Inflammatory macrophage (primary cell): Measurements from ENCODE around the gene ARHGAP15.

Experiments
- DNase-seq, 2 donors: peaks; one replicate each; pipeline ENCODE4 v3.0.0-alpha.2; 2020 to 2022

Gene ARHGAP15

GRCh38 chr2:143594161-143594560, 464.9 kb downstream of the ARHGAP15 start:
- no peak for DNase-seq

DNA sequence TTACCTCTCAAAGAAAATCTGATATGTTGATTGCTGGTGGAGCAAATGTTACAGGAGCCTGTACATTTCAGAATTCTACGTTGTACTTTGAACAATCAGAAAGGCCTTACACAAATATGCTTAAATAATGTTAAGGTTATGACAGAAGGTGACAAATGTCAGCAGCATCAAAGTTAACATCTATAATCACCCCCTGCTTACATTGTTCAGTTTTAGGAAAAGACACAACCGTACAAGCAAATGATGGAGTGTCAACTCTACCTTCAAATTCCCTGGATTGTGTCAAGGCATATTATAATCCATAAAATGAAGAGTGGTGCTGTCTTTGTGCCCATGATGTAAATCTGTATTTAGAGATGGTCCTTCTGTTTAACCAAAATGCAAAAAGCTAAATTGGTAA, 465.5 kb downstream of the ARHGAP15 start:
- no peak for DNase-seq

DNA sequence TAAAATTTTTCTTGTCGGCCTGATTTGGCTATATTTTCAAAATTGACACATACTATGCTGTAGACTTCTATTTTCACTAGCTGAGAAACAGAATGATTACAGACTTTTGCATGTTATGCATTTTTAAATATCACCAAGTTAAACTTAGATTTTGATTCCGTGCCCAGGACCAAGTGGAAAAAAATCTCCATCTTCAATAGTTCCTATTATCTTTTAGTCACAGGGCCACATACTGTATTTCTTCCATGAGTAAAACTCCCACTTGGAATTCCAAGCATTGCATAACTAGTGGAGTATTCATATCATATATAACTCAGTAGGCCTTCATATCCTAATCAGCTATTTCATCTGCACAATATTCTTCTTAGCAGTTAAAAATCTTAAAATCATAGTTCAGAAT, 470.9 kb downstream of the ARHGAP15 start:
- DNase-seq = no peak

DNA sequence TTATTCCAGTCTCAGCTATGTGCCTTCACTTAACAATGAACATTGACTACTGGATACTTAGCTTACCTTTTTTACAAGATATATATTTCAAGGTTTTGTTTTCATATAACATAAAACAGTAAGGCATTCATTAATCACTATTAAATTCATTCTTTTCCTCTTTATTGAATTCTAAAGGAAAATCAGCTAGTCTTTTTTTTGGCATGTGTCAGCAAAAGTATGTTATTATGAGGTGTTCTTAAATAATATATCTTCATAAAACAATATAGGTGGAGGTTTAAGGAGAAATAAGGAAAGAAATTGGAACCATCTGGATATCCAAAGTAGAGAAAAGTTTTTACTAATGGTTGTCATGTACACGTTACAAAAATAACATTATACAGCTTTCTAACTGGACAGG, 472.6 kb downstream of the ARHGAP15 start:
- no peak for DNase-seq

DNA sequence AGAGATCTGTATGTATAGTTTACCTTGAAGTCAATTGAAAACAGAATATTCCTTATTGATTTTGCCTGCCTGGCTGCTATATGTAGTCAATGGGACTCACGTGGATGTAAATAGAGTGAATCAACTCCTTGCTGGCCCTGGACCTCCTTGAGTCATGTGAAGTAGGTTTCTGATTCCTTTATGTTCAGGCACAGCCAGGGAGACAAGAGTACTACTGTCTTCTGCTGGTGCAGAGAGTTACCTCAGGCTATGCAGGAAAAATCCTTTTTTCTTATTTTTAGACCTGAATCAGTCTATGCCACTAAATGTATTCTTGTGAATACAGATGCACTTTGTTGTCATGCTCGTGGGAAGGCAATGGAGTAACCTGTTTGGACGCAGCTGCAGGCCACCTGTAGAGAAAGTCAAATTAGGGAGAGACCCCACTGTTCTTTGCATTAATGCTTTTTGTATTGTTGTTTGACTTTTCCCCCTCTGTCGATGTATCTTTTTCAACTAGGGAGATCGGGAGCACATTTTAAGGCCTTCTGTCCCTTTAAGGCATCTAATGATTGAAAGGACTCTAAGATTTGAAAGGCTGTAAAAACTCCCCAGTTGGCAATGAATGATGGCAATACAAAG, 473.9 kb downstream of the ARHGAP15 start:
- DNase-seq = no peak

- DNase-seq = no peak
These were observed 474.8 kb downstream of the ARHGAP15 start for GRCh38 chr2:143603846-143604565.

DNA sequence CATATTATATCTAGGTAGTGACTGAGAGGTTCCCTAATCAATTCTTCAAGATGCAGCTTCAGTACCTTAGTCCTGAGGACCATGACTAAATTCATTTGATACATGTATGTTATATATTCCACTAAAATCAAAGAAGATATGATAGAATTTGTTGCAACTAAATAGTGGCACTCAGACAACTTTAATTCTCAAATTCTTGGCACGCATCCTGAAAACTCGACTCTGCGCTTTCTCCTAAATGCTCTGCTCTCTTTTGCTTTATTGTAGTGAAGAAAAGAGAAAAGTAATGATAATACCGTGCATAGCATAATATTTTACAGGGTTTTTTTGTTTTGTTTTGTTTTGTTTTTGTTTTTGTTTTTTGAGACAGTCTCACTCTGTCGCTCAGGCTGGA, 475.3 kb downstream of the ARHGAP15 start:
- no peak for DNase-seq

DNA sequence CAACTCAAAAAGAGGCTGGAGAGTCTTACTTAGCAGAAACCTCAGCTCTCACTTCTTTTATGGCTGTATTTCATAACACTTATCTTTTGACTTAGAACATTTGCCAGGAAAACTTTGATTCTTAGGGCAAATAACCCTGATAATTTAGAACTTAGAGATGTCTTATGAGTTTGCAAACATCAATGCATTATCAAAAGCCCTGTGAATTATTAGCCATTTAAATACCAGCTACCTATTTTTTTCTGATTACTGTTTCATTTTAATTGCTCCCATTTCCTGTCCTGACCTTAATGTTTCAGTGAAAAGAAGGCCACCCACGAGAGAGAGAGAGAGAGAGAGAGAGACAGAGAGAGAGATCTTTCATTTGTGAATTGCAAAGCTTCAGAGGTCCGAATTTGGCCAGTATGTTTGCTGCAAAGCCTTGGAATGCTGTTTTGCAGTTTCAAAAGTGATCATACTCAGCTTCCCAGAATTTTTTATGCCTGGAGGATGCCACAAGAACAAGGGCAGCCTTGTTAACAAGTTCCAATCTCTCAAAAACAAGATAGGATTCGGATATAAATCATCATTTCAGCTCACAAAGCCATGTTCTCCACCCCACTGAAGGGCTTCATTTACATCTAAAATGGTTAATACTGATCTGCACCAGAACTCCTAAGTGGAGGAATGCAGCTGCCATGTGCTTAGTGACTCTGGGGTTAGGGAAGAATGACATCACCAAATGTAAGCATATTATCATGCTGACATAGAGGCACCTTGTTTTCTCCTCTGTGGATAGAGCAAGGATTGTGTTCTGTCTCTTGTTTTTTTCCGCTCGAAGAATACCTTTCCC, 478.2 kb downstream of the ARHGAP15 start:
- DNase-seq = no peak

- DNase-seq = no peak
These were observed 478.8 kb downstream of the ARHGAP15 start for GRCh38 chr2:143608063-143608423.

GRCh38 chr2:143608758-143609157, 479.5 kb downstream of the ARHGAP15 start:
- DNase-seq = no peak

- DNase-seq = no peak
These were observed 482.1 kb downstream of the ARHGAP15 start for GRCh38 chr2:143611336-143611735.

DNA sequence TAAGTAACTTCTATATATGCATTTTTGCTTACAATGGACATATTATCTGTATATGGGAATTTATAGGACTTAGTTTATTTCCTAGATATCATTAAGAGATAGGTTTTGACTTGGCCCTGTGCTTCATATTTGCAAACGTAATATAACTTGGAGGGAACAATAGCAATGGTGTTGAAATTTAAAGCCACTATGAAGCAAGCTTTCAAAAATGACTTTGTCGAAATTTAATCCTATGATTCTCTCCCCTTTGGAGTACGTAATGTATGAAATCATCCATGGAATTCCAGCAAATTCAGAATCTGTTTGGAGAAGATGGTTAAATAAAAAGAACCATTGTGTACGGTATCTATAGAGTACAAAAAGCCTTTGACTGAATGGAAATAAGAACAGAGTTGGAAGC, 486.3 kb downstream of the ARHGAP15 start:
- DNase-seq = no peak

GRCh38 chr2:143616452-143616851, 487.2 kb downstream of the ARHGAP15 start:
- DNase-seq = no peak

GRCh38 chr2:143617803-143618415, 488.7 kb downstream of the ARHGAP15 start:
- no peak for DNase-seq

GRCh38 chr2:143622106-143622505, 492.9 kb downstream of the ARHGAP15 start:
- no peak for DNase-seq

GRCh38 chr2:143623231-143623908, 494.2 kb downstream of the ARHGAP15 start:
- DNase-seq = no peak

DNA sequence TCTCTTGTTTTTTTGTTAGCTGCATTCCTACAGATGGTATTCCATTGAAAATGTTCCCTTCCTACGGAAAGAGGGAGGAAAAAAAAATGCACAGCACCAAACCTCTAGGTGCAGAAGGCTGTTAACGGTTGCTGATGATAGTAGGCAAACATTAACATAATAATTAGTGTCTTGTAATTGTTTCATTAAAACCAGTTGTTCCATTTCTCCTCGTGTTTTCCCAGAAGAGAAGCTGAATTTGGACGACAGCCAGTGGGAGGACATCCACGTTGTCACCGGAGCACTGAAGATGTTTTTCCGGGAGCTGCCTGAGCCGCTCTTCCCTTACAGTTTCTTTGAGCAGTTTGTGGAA, 494.7 kb downstream of the ARHGAP15 start:
- DNase-seq = no peak

DNA sequence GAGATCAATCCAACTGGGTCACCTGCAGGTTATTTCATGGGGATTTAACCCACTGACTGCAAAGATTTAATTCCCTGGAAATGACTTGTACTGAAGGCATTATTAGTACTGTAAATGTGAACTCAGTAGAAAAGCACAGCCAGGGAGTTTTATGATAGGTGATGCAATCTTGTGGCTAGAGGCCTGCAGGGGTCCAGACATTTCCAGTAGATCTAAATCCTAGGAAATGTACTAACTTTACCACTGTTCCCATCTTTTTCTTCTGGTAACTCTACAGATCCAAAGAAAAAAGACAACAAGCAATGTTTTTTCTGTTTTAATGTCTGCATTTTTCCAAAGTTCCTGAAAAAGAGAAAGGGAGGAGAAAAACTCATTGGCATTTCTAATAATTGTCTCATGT, 500.1 kb downstream of the ARHGAP15 start:
- DNase-seq = no peak

DNA sequence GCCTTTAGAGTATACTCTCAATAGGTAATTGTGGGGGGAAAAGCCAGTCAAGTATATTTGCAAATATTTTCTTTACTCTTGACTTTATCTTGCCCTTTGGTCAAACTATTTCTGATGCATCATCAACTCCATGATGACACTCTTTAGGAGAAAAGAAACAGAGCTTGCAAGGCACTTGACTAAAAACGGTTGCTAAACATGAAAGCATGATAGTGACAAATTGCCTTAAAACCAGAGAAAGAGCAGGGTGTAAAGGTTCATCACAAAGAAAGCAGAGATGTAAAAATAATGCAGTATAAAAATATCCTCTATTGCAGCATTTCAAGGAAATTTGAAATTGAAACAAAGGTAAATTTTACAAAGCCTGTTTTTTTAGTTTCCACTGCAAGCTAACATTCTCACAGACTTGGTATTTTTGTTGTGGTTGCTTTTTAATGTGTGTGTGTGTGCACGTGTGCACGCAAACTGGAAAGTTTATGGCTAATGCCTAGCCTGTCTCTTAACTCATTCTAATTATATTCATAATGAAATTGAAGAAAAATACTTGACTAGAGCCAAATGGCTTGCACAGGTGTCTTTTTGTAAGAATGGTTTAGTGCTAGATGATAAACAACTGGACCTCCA, 503.6 kb downstream of the ARHGAP15 start:
- no peak for DNase-seq

DNA sequence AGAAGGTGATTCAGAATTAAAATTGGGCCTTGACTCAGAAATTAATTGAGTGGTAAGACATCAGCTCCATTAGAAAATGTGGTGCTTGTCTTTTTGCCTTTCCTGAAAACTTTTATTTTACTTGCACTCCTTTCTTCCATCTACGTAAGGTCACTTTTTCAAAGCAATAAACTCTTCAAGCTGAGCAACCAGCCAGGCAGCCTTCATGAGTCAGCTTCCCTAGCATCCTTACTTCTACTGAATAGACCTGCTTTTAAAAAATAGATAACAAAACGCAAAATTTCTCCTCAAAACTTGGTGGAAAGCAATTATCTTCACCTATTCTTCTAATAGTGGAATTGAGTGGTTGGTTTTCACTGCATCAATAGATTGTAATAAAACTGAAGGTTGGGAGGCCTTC, 504.2 kb downstream of the ARHGAP15 start:
- DNase-seq = no peak

GRCh38 chr2:143635302-143635701, 506.1 kb downstream of the ARHGAP15 start:
- DNase-seq = no peak

DNA sequence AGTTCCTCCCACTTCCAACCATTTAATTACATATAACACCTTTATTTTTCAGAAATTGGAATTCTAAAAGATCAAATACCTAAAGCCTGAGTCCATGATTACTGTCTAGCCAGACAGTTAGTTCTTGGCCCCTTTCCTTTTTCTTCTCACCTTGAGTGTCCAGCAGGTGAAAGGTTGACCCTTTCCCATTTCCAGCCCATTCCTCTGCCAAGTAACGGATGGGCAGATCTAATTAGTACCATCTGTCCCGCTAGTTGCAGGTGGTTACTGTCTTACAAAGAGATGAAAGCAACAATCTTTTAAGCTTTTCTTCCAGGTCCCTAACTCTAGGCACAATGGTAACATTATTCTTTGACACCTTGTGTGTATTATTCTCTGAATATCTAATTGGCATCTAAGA, 506.7 kb downstream of the ARHGAP15 start:
- no peak for DNase-seq
